BLaER1 treated with 17β-estradiol and CSF1 and Interleukin-3, amounts not matched to agents 10 nM and 100 nM (cell line): ENCODE data around the gene SGPL1.

Source experiments
- H3K27ac ChIP-seq, 11 experiments: shearing (Covaris generic); formaldehyde crosslinking; 2 replicates each; pipeline ENCODE4 v1.8.1; 2022
- H3K27me3 ChIP-seq, 11 experiments: shearing (Covaris generic); formaldehyde crosslinking; 2 replicates each; pipeline ENCODE4 v1.8.1; 2022
- H3K36me3 ChIP-seq, 11 experiments: shearing (Covaris generic); formaldehyde crosslinking; 2 replicates each; pipeline ENCODE4 v1.8.1; 2022
- H3K4me1 ChIP-seq, 10 experiments: shearing (Covaris generic); formaldehyde crosslinking; 2 replicates each; pipeline ENCODE4 v1.8.1; 2022
- H3K4me2 ChIP-seq, 11 experiments: shearing (Covaris generic); formaldehyde crosslinking; 2 replicates each; pipeline ENCODE4 v1.8.1; 2022
- H3K4me3 ChIP-seq, 10 experiments: shearing (Covaris generic); formaldehyde crosslinking; 2 replicates each; pipeline ENCODE4 v1.8.1; 2022
- H3K9ac ChIP-seq, 11 experiments: shearing (Covaris generic); formaldehyde crosslinking; 2 replicates each; pipeline ENCODE4 v1.8.1; 2022
- H3K9me3 ChIP-seq, 11 experiments: shearing (Covaris generic); formaldehyde crosslinking; replicated peaks in 1 of 11; 2 replicates each; pipeline ENCODE4 v1.8.1; 2022
- H4K20me1 ChIP-seq, 11 experiments: shearing (Covaris generic); formaldehyde crosslinking; 2 replicates each; pipeline ENCODE4 v1.8.1; 2022
- Cebpa-rat ChIP-seq, 11 experiments: shearing (Covaris generic); IDR thresholded peaks; 2 replicates each; pipeline ENCODE4 v1.8.1; 2022

SGPL1 gene

DNA sequence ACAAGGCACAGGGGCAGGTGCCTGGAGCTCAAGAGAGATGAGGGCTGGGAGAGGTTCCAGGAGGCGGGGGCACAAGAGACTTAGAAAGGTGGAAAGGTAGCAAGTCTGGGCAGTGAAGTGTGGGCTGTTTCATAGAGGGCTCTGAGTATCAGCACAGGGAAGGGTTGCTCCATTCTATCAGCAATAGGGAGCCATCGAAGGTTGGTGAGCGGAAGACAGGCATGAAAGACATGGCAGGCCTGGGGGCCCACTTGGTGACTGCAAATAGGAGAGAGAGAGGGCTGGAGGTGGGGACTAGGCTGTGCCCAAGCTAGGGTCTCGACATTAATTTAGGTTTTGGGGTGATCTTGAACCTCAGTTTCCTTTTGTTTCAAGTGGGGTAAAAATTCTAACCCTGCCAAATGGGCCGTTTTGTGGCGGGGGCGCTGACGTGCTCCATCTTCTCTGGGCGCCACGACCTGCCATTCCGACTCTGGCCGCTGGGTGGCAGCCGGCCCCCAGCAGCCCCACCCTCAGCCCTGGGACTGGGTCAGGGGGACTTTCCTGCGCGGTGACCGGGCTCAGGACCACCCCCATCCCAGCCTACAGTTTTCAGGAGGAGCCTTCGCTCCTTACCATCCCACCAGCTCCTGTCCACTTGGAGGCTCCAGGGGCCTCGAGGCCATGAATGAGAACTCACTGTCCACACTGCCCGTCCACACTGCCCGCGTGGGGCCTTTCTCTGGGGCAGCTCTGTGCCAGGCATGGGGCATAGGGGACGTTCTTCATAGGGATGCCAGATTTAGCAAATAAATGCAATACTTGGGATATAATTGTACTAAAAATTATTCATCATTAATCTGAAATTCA lies 109.9 kb downstream of the SGPL1 start:
- Histone ChIP-seq H3K4me1 (peaks cover 12 to 21% (median 19%) of the 10 kb centered on the region in 10 experiments), H3K4me2 (no peak overlapping the region), H4K20me1 (0 out of 22 replicates have a peak, but pooled peaks cover 0 to 8% (median 0%) of the 10 kb centered on the region in 11 experiments), H3K4me3 (no peak overlapping the region), H3K36me3 (no peaks in the 10 kb centered on the region), H3K9ac (no peak overlapping the region), H3K9me3 (no peaks in the 10 kb centered on the region), H3K27me3 (no peaks in the 10 kb centered on the region), H3K27ac (no peak overlapping the region)
- TF ChIP-seq Cebpa-rat (IDR thresholded peaks at IDR 0.05), result no peak

DNA sequence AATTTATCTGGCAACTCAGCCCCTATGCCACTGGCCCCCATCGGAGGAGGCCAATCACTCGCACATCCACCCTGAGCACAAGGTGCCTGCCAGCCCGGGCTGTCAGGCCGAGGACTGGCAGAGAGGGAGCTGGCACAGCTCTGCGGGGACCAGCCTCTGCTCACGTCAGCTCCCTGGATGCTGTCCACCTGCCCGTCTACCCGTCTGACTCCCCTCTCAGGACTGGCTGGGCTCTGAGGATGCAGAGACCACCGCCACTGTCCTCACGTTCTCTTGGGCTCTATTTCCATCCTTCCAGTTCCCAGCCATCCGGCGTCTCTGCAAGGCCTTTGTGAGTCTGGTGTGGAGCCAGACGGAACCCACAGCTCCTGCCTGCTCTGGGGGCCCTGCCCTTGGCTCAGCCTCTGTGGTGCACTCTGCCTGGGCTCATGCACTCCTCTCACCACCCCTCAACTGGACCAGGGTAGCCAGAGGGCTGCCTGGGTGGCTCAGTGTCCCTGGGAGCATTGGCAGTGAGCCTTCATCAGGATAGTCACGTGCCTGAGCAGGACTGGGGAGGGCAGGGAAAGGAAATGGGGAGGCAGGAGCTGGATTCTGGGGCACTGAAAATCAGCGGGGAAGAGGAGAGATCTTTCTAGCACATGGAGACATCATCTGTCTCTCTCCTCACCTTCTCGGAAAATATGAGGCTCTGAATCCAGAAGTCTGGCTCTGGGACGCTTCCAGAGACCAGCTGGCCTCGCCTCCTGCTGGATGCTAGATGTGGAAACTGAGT lies 110.7 kb downstream of the SGPL1 start:
- H3K27me3 ChIP-seq, result no peaks in the 10 kb centered on the region
- no peak overlapping the region for H3K27ac ChIP-seq
- TF ChIP-seq Cebpa-rat (IDR thresholded peaks at IDR 0.05), result no peak
- H3K9ac ChIP-seq, result no peak overlapping the region
- peaks cover 12 to 25% (median 19%) of the 10 kb centered on the region in 10 experiments for H3K4me1 ChIP-seq
- H3K36me3 ChIP-seq, result no peaks in the 10 kb centered on the region
- H3K4me2 ChIP-seq, result 0 out of 22 replicates have a peak overlapping the region, but pooled peaks of 1 of the 11 experiments have one; percentile 40
- 0 out of 22 replicates have a peak, but pooled peaks cover 0 to 8% (median 0%) of the 10 kb centered on the region in 11 experiments for H4K20me1 ChIP-seq
- no peak overlapping the region for H3K4me3 ChIP-seq
- H3K9me3 ChIP-seq, result no peaks in the 10 kb centered on the region

GRCh38 chr10:70927189-70927943 lies 111.6 kb downstream of the SGPL1 start:
- H3K27me3 ChIP-seq, result no peaks in the 10 kb centered on the region
- H3K4me1 ChIP-seq, result peaks cover 12 to 26% (median 19%) of the 10 kb centered on the region in 10 experiments
- peak overlapping the region in 1 of 11 experiments; percentile 5; a peak in 1 of 22 replicates for H3K27ac ChIP-seq
- H3K9ac ChIP-seq, result peak overlapping the region in 3 of 11 experiments; percentile 5 to 16 (median 9); a peak in 1 of 22 replicates
- TF ChIP-seq Cebpa-rat (IDR thresholded peaks at IDR 0.05), result no peak
- H3K4me3 ChIP-seq, result no peak overlapping the region
- H4K20me1 ChIP-seq, result 0 out of 22 replicates have a peak, but pooled peaks cover 0 to under 1% (median 0%) of the 10 kb centered on the region in 11 experiments
- peak overlapping the region in 10 of 11 experiments; percentile 23 to 65 (median 47); a peak in 17 of 22 replicates for H3K4me2 ChIP-seq
- H3K36me3 ChIP-seq, result no peaks in the 10 kb centered on the region
- no peaks in the 10 kb centered on the region for H3K9me3 ChIP-seq

GRCh38 chr10:70928140-70928539 lies 112.4 kb downstream of the SGPL1 start:
- Histone ChIP-seq H3K4me1 (peaks cover 12 to 26% (median 19%) of the 10 kb centered on the region in 10 experiments), H3K9ac (peak overlapping the region in 2 of 11 experiments; percentile 16 to 26; a peak in 1 of 22 replicates), H3K27ac (no peak overlapping the region), H3K36me3 (no peaks in the 10 kb centered on the region), H4K20me1 (no peaks in the 10 kb centered on the region), H3K9me3 (no peaks in the 10 kb centered on the region), H3K27me3 (no peaks in the 10 kb centered on the region), H3K4me3 (no peak overlapping the region), H3K4me2 (peak overlapping the region; percentile 23 to 65 (median 48); a peak in 21 of 22 replicates)
- no peak for TF ChIP-seq Cebpa-rat (IDR thresholded peaks at IDR 0.05)

DNA sequence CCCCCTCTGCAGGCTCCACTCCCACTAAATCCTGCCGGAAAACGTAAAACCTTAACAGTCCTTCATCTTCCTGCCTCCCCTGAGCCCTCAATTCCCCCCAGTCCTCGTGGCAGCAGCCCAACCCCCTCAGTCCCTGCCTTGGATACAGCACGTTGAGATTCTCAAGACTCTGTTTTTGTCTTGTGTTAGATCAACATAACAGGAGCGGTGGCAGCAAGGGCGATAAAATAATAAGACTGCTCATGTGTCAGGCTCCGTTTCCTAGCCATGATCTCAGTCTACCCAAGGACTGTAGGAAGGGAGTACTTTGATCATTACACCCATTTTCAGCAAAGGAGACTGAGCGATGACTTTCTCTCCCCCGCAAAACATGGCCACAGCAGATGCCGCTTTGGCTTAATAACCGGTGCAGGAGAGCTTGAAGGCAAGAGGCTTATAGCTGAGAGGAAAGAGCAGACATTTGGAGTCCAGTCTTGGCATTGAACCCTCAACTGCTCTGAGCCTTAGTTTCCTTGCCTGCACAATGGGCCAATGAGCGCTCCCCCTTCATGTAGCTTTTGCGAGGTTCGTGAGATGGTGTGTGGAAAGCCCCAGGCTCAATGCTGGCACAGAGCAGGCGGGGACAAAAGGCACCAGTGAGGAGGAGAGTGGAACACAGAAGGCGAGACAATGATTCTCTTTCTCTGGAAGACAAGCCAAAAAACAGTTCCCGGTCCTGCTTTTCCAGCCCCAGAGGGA lies 114.7 kb downstream of the SGPL1 start:
- Histone ChIP-seq H3K9ac (no peak overlapping the region), H3K4me3 (no peak overlapping the region), H3K9me3 (no peaks in the 10 kb centered on the region), H3K4me2 (no peak overlapping the region), H4K20me1 (no peaks in the 10 kb centered on the region), H3K27me3 (no peaks in the 10 kb centered on the region), H3K4me1 (peaks cover 24 to 39% (median 31%) of the 10 kb centered on the region in 10 experiments), H3K36me3 (no peaks in the 10 kb centered on the region), H3K27ac (no peak overlapping the region)
- TF ChIP-seq Cebpa-rat (IDR thresholded peaks at IDR 0.05), result no peak
